ENCODE measurements around the gene FAM53A.
"Not testable (repeated sequence)": the region's sequence is repeated elsewhere in the genome, so short reads cannot be mapped to it uniquely, and the experiment has no call there.

The FAM53A gene

DNA sequence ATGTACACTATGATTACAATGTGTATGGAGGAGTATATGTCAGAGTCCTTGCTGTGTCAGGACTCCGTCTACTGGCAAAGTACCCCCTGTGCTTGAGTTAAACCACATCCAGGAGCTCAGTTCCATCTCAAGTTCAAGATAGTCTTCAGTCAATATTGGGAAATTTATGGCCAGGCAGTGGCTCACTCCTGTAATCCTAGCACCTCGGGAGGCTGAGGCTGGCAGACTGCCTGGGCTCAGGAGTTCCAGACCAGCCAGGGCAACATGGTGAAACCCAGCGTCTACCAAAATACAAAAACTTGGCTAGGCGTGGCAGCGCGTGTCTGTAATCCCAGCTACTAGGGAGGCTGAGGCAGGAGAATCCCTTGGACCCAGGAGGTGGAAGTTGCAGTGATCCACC lies 22.2 kb upstream of the FAM53A start:
- no peaks in the 10 kb centered on the region for H3K9me3 ChIP-seq
- H3K27ac ChIP-seq: no peak overlapping the region
- no peak overlapping the region for H3K4me3 ChIP-seq
- no peaks in the 10 kb centered on the region for H3K27me3 ChIP-seq
- TF ChIP-seq, protein P1, sequence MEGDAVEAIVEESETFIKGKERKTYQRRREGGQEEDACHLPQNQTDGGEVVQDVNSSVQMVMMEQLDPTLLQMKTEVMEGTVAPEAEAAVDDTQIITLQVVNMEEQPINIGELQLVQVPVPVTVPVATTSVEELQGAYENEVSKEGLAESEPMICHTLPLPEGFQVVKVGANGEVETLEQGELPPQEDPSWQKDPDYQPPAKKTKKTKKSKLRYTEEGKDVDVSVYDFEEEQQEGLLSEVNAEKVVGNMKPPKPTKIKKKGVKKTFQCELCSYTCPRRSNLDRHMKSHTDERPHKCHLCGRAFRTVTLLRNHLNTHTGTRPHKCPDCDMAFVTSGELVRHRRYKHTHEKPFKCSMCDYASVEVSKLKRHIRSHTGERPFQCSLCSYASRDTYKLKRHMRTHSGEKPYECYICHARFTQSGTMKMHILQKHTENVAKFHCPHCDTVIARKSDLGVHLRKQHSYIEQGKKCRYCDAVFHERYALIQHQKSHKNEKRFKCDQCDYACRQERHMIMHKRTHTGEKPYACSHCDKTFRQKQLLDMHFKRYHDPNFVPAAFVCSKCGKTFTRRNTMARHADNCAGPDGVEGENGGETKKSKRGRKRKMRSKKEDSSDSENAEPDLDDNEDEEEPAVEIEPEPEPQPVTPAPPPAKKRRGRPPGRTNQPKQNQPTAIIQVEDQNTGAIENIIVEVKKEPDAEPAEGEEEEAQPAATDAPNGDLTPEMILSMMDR (IDR thresholded peaks at IDR 0.05): no peak
- peaks cover 29 to 37% (median 33%) of the 10 kb centered on the region in 3 donors for H3K36me3 ChIP-seq
- DNase-seq: no peak
- H3K4me1 ChIP-seq: peaks cover 0 to 24% (median 14%) of the 10 kb centered on the region in 4 donors
- intact Hi-C loops (cut with DNase I; ENCODE audit: low total_unique reads): no loop called here

DNA sequence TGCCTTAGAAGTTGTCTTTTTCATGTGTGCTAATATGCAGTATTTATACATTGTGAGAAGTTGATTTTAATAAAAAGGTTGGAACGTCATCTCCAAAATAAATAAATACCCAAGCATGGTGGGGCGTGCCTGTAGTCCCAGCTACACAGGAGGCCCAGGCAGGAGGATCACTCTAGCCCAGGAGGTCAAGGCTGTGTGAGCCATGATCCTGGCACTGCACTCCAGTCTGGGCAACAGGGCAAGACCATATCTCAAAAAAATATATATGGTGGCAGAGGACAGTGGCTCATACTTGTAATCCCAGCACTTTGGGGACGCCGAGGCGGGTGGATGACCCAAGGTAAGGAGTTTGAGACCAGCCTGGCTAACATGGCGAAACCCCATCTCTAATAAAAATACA lies 21.6 kb upstream of the FAM53A start:
- intact Hi-C loops (cut with DNase I; ENCODE audit: low total_unique reads): no loop called here
- no peak overlapping the region for H3K27ac ChIP-seq
- H3K27me3 ChIP-seq: no peaks in the 10 kb centered on the region
- no peak overlapping the region for H3K4me3 ChIP-seq
- TF ChIP-seq, protein P1 (IDR thresholded peaks at IDR 0.05): no peak
- peaks cover 29 to 42% (median 34%) of the 10 kb centered on the region in 3 donors for H3K36me3 ChIP-seq
- H3K9me3 ChIP-seq: no peaks in the 10 kb centered on the region
- peaks cover 0 to 17% (median 8%) of the 10 kb centered on the region in 4 donors for H3K4me1 ChIP-seq
- no peak for DNase-seq

DNA sequence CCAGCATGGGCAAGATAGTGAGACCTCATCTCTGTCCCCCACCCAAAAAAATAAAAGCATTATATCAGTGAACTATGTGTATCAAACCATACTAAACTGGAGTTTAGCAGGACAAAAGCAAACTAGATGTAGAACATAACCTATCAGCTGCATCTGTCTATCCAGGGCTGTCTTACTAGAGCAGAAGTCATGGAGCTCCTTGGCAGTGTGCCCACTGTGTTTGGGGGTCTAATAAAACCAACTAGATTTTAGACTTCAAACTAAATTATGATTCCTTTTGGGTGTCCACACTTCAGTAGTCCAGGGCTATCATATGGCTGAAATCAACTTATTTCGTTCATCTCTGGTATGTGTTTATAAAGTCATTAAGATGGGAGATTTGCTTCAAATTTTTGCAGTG lies 19.8 kb upstream of the FAM53A start:
- H3K27me3 ChIP-seq: no peaks in the 10 kb centered on the region
- peaks cover 0 to 6% (median 2%) of the 10 kb centered on the region in 4 donors for H3K4me1 ChIP-seq
- intact Hi-C loops (cut with DNase I; ENCODE audit: low total_unique reads): no loop called here
- H3K36me3 ChIP-seq: peaks cover 39 to 59% (median 42%) of the 10 kb centered on the region in 3 donors
- TF ChIP-seq, protein P1 (IDR thresholded peaks at IDR 0.05): no peak
- no peak for DNase-seq
- H3K27ac ChIP-seq: no peak overlapping the region
- no peaks in the 10 kb centered on the region for H3K9me3 ChIP-seq
- H3K4me3 ChIP-seq: no peak overlapping the region

DNA sequence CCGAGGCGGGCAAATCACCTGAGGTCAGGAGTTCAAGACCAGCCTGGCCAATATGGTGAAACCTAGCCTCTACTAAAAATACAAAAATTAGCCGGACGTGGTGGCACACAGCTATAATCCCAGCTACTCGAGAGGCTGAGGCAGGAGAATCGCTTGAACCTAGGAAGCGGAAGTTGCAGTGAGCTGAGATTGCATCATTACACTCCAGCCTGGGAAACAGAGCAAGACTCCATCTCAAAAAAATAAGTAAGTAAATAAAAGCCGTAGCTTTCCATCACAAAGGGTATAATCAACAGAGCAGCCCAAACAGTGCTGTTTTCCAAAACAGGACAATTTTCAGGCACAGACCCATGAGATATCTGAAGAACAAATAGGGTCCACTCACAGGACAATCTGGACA lies 17.6 kb upstream of the FAM53A start:
- H3K27me3 ChIP-seq; H3K9me3 ChIP-seq; H3K27ac ChIP-seq; H3K4me3 ChIP-seq; intact Hi-C loops (cut with DNase I; ENCODE audit: low total_unique reads); H3K4me1 ChIP-seq; DNase-seq: not testable (repeated sequence)
- peaks cover 53 to 80% (median 60%) of the 10 kb centered on the region in 3 donors for H3K36me3 ChIP-seq

DNA sequence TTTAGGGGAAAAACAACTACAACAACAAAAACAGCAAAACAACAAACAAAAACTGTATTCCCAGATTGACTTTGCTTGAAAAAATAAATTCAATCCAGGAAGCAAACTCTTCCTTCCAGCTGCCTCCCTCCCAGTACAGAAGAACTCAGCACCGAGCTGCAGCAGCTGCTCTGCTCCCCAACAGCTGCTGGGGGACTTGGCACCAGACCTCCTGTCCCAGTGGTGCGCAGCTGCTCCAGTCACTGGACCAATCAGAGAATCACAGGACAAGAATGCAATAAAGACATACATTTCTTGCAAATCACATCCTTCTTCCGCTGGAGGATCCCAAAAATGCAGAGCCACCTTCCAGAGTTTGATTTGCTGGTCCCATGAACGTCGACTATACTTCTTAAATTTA lies 11.8 kb upstream of the FAM53A start:
- Histone ChIP-seq H3K4me3 (no peak overlapping the region), H3K36me3 (peaks cover 58 to 92% (median 80%) of the 10 kb centered on the region in 3 donors), H3K9me3 (no peaks in the 10 kb centered on the region), H3K27me3 (no peaks in the 10 kb centered on the region), H3K4me1 (no peaks in the 10 kb centered on the region), H3K27ac (no peak overlapping the region)
- TF ChIP-seq, protein P1 (IDR thresholded peaks at IDR 0.05): no peak
- no peak for DNase-seq
- intact Hi-C loops (cut with DNase I; ENCODE audit: low total_unique reads): no loop called here

DNA sequence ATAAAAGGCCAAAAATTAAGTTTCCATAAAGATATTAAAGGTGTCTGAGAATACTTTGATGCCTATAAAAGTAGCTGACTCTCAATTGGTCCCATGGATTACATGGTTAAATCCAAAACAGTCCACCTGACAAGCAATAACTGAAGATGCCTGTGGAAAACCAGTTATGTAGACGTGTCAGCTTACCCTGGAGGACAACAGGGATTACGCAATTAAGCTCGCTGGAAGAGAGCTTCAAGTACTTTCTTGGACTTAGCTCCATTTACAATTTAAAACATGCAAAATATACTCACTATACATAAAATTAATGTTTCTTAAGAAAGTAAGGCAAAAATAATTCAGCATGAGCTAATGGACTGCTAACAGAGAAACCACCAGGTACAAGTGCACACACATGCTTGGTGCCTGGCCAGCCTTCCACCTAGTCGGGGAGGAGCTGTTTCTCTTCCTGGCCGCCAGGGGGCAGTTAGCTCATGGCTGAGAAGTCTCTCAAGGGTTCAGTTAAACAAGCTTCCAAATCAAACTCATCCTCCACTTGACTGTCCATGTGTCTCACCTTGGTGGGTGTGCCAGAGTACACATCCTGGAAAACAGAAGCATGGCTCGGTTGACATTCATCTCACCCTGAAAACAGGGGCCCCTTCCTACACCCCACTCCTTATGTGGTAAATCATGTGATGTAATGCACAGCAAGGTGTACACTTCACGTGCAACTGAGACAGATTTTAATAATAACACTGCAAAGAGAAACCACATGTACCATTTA lies 9.2 kb upstream of the FAM53A start:
- H3K4me1 ChIP-seq: no peaks in the 10 kb centered on the region
- H3K9me3 ChIP-seq: no peaks in the 10 kb centered on the region
- peaks cover 45 to 79% (median 73%) of the 10 kb centered on the region in 3 donors for H3K36me3 ChIP-seq
- intact Hi-C loops (cut with DNase I; ENCODE audit: low total_unique reads): loop anchor here (5.0 kb wide), 1 partner anchor 34 kb away; no protein-coding TSS in a partner anchor
- H3K27ac ChIP-seq: no peak overlapping the region
- no peak overlapping the region for H3K4me3 ChIP-seq
- peak; percentile 39 to 77 for DNase-seq
- H3K27me3 ChIP-seq: no peaks in the 10 kb centered on the region
- TF ChIP-seq, protein P1 (IDR thresholded peaks at IDR 0.05): peak; percentile 79 to 93
